Osteoblast (primary cell): Measurements from ENCODE around the gene CAPN12. TPM values are rescaled to one million over a fixed set of nuclear protein-coding genes. Genes with fewer than 3 reads are reported as not detected.
A peak's percentile ranks its signal among the peaks of the same experiment; 100 is the strongest.
"Not testable (repeated sequence)": the region's sequence is repeated elsewhere in the genome, so short reads cannot be mapped to it uniquely, and the experiment has no call there.

Experiments used
- DNase-seq: peaks from one replicate; pipeline ENCODE4 v3.0.0; 2011; ENCODE audit warnings: low spot score, mixed read lengths; ENCODE audit not compliant: insufficient read length; ENCODE audit errors: missing footprints
- H2AFZ ChIP-seq: 2 replicates; pipeline ENCODE4 v1.6.0; 2011; ENCODE audit warnings: mild to moderate bottlenecking, low read length
- H3K27ac ChIP-seq: 2 replicates; pipeline ENCODE4 v1.5.1; 2011; ENCODE audit warnings: mild to moderate bottlenecking, low read depth, low read length, moderate library complexity
- H3K27me3 ChIP-seq: 2 replicates; pipeline ENCODE4 v1.6.0; 2012; ENCODE audit warnings: mild to moderate bottlenecking, control low read depth, inconsistent platforms, low read length, moderate library complexity; ENCODE audit not compliant: insufficient read depth
- H3K36me3 ChIP-seq: 2 replicates; pipeline ENCODE4 v1.5.1; 2011; ENCODE audit warnings: mild to moderate bottlenecking, low read length, control low read depth, moderate library complexity; ENCODE audit not compliant: insufficient read depth
- H3K4me1 ChIP-seq: 2 replicates; pipeline ENCODE4 v1.5.1; 2011; ENCODE audit warnings: mild to moderate bottlenecking, low read length, control low read depth, moderate library complexity; ENCODE audit not compliant: insufficient read depth
- H3K4me2 ChIP-seq: 2 replicates; pipeline ENCODE4 v1.6.0; 2011; ENCODE audit warnings: mild to moderate bottlenecking, low read length; ENCODE audit not compliant: insufficient read depth
- H3K4me3 ChIP-seq: fragments of 200-600 bp; sonication (generic); 3 replicates; pipeline ENCODE4 v1.5.1; 2012; ENCODE audit warnings: mild to moderate bottlenecking, low read length, inconsistent platforms; ENCODE audit not compliant: insufficient read depth
- H3K79me2 ChIP-seq: 2 replicates; pipeline ENCODE4 v1.6.0; 2012; ENCODE audit warnings: mild to moderate bottlenecking, low read length, control low read depth, inconsistent platforms; ENCODE audit not compliant: insufficient read depth
- H3K9me3 ChIP-seq: 2 replicates; pipeline ENCODE4 v1.5.1; 2011; ENCODE audit warnings: low read depth, low read length, control low read depth
- H4K20me1 ChIP-seq: 2 replicates; pipeline ENCODE4 v1.6.0; 2012; ENCODE audit warnings: mild to moderate bottlenecking, low read length, control low read depth; ENCODE audit not compliant: insufficient read depth
- CTCF ChIP-seq: IDR thresholded peaks from 2 replicates; pipeline ENCODE4 v1.5.1; 2011; ENCODE audit warnings: mild to moderate bottlenecking, low read depth, low read length, moderate library complexity; ENCODE audit errors: extremely low read depth
- total RNA-seq: library from RNA; depleted of rRNA; stranded (reverse); fragments of >200 nt; gene quantifications from 2 replicates; pipeline ENCODE4 v1.2.3, GENCODE V29; 2012

The CAPN12 gene
- total RNA-seq, 1 donor, result not detected

GRCh38 chr19:38786572-38787265 is 42.4 kb upstream of the CAPN12 start:
- no peaks in the 10 kb centered on the region for H3K9me3 ChIP-seq
- DNase-seq, result peak; percentile 45
- no peaks in the 10 kb centered on the region for H3K79me2 ChIP-seq
- H3K27ac ChIP-seq, result no peak overlapping the region
- no peaks in the 10 kb centered on the region for H3K27me3 ChIP-seq
- H3K4me2 ChIP-seq, result no peak overlapping the region
- no peak overlapping the region for H3K4me3 ChIP-seq
- H3K36me3 ChIP-seq, result no peaks in the 10 kb centered on the region
- no peaks in the 10 kb centered on the region for H4K20me1 ChIP-seq
- TF ChIP-seq CTCF, result no peak
- H2AFZ ChIP-seq, result no peak overlapping the region
- H3K4me1 ChIP-seq, result no peaks in the 10 kb centered on the region

- H3K79me2 ChIP-seq, DNase-seq, H2AFZ ChIP-seq, H3K9me3 ChIP-seq, H3K4me3 ChIP-seq, H3K27me3 ChIP-seq, H3K27ac ChIP-seq, H3K36me3 ChIP-seq, H4K20me1 ChIP-seq, H3K4me2 ChIP-seq, H3K4me1 ChIP-seq: not testable (repeated sequence)
Measured at GRCh38 chr19:38786061-38786460, 41.8 kb upstream of the CAPN12 start.

- no peak for TF ChIP-seq CTCF
- Histone ChIP-seq H3K27ac (no peak overlapping the region), H3K36me3 (no peaks in the 10 kb centered on the region), H3K4me3 (no peak overlapping the region), H3K9me3 (no peaks in the 10 kb centered on the region), H3K4me1 (no peaks in the 10 kb centered on the region), H4K20me1 (no peaks in the 10 kb centered on the region), H3K27me3 (peaks cover 8% of the 10 kb centered on the region), H2AFZ (no peak overlapping the region), H3K4me2 (no peak overlapping the region), H3K79me2 (no peaks in the 10 kb centered on the region)
- no peak for DNase-seq
Measured at GRCh38 chr19:38785187-38785699, 41.0 kb upstream of the CAPN12 start.

- no peak for DNase-seq
- H3K4me3 ChIP-seq, result no peak overlapping the region
- H3K79me2 ChIP-seq, result no peaks in the 10 kb centered on the region
- H3K27ac ChIP-seq, result no peak overlapping the region
- H3K4me1 ChIP-seq, result no peaks in the 10 kb centered on the region
- H3K9me3 ChIP-seq, result no peaks in the 10 kb centered on the region
- H3K4me2 ChIP-seq, result no peak overlapping the region
- no peaks in the 10 kb centered on the region for H4K20me1 ChIP-seq
- H3K36me3 ChIP-seq, result no peaks in the 10 kb centered on the region
- no peak overlapping the region for H2AFZ ChIP-seq
- peaks cover 8% of the 10 kb centered on the region for H3K27me3 ChIP-seq
- no peak for TF ChIP-seq CTCF
Measured at GRCh38 chr19:38784224-38784623, 40.0 kb upstream of the CAPN12 start.

- H3K4me3 ChIP-seq, H3K79me2 ChIP-seq, H3K4me2 ChIP-seq, H2AFZ ChIP-seq, H3K4me1 ChIP-seq, DNase-seq, H3K9me3 ChIP-seq, H4K20me1 ChIP-seq, H3K27ac ChIP-seq, H3K36me3 ChIP-seq: not testable (repeated sequence)
- H3K27me3 ChIP-seq, result peaks cover 13% of the 10 kb centered on the region
Measured at GRCh38 chr19:38782212-38782611, 37.9 kb upstream of the CAPN12 start.
